MM.1S (cell line): Measurements from ENCODE around the gene SIN3A.

Experiments
- EZH2phosphoT487 ChIP-seq: fragments of 300-600 bp; sonication (generic); IDR thresholded peaks from 2 replicates; pipeline ENCODE4 v1.6.1; 2018; ENCODE audit warnings: antibody characterized with exemption, low read length
- TF ChIP-seq, protein P1 (sequence below): fragments of 300-600 bp; sonication (generic); IDR thresholded peaks from 2 replicates; pipeline ENCODE4 v1.5.1; 2016; ENCODE audit warnings: antibody characterized with exemption, low read length, mixed read lengths

DNA sequence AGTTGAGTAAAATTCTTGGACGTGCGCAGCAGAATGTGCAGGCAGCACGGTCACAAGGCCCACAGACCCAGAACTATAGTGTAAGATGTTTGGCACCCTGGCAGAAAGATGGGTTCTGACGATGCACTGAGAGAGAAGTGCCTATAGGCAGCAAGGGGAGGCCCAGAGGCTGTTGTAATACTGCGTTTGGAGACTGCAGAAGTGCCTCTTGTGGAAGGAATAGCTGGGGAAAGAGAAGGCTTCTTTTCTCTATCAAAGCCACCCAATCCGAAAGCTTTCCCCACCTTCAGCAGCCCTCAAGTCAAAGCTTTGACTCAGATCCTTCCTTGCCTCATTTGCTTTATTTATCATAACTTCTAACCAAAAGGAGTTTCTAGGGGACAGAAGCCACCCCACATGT, 5.2 kb upstream of the SIN3A start:
- TF ChIP-seq, protein P1, sequence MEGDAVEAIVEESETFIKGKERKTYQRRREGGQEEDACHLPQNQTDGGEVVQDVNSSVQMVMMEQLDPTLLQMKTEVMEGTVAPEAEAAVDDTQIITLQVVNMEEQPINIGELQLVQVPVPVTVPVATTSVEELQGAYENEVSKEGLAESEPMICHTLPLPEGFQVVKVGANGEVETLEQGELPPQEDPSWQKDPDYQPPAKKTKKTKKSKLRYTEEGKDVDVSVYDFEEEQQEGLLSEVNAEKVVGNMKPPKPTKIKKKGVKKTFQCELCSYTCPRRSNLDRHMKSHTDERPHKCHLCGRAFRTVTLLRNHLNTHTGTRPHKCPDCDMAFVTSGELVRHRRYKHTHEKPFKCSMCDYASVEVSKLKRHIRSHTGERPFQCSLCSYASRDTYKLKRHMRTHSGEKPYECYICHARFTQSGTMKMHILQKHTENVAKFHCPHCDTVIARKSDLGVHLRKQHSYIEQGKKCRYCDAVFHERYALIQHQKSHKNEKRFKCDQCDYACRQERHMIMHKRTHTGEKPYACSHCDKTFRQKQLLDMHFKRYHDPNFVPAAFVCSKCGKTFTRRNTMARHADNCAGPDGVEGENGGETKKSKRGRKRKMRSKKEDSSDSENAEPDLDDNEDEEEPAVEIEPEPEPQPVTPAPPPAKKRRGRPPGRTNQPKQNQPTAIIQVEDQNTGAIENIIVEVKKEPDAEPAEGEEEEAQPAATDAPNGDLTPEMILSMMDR: no peak
- no peak for TF ChIP-seq EZH2phosphoT487
